ENCODE data around the gene GALNT2. TPM values are rescaled to one million over a fixed set of nuclear protein-coding genes. Genes with fewer than 3 reads are reported as not detected.

Gene GALNT2
- total RNA-seq, 2 donors from 2014 or later: 29.9 to 39.5 TPM

DNA sequence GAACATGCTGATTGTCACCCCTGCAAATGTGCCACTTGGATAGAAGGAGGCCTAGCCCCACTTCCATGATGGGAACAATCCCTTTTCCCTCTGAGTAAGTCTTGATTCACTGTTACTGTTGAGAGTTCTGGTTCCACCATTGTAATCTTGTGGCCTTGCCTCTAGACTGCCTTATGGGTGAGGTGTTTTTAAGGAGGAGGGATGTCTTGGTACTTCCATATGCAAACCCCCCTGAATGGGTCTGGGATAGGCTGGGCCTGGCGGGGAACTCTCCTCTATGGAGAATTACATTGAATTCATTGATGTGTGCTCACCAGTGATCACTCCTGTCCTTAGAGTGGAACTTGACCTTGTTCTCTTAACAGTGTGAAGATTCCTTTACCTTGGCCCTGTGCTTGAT, 5.8 kb downstream of the GALNT2 start:
- H3K4me1 ChIP-seq: peaks cover 0 to 33% of the 10 kb centered on the region in 2 donors
- H3K27me3 ChIP-seq: no peaks in the 10 kb centered on the region

GRCh38 chr1:230073371-230074035, 6.5 kb downstream of the GALNT2 start:
- Histone ChIP-seq H3K27ac (no peak overlapping the region), H3K4me1 (peaks cover 0 to 32% of the 10 kb centered on the region in 2 donors), H3K9me3 (no peaks in the 10 kb centered on the region), H3K27me3 (no peaks in the 10 kb centered on the region), H3K4me3 (no peak overlapping the region), H3K36me3 (no peaks in the 10 kb centered on the region)
- DNase-seq (ENCODE audit: low spot score): no peak
- no peak for TF ChIP-seq CTCF (IDR thresholded peaks at IDR 0.05)

More for the DNA sequence above, 5.8 kb downstream of the GALNT2 start:
- DNase-seq (ENCODE audit: low spot score): peak; percentile 46
- Histone ChIP-seq H3K27ac (no peak overlapping the region), H3K9me3 (no peaks in the 10 kb centered on the region), H3K4me3 (no peak overlapping the region), H3K36me3 (no peaks in the 10 kb centered on the region)
- no peak for TF ChIP-seq CTCF (IDR thresholded peaks at IDR 0.05)

- H3K36me3 ChIP-seq: no peaks in the 10 kb centered on the region
- no peaks in the 10 kb centered on the region for H3K9me3 ChIP-seq
- TF ChIP-seq CTCF (IDR thresholded peaks at IDR 0.05): no peak
- H3K27ac ChIP-seq: no peak overlapping the region
- H3K4me1 ChIP-seq: peaks cover 0 to 29% of the 10 kb centered on the region in 2 donors
- H3K4me3 ChIP-seq: no peak overlapping the region
- no peak for DNase-seq (ENCODE audit: low spot score)
- H3K27me3 ChIP-seq: no peaks in the 10 kb centered on the region
These were observed 7.2 kb downstream of the GALNT2 start for GRCh38 chr1:230074270-230074669.

GRCh38 chr1:230074762-230075161, 7.7 kb downstream of the GALNT2 start:
- Histone ChIP-seq H3K27ac (no peak overlapping the region), H3K4me3 (no peak overlapping the region), H3K9me3 (no peaks in the 10 kb centered on the region), H3K36me3 (no peaks in the 10 kb centered on the region), H3K27me3 (no peaks in the 10 kb centered on the region), H3K4me1 (peaks cover 0 to 33% of the 10 kb centered on the region in 2 donors)
- TF ChIP-seq CTCF (IDR thresholded peaks at IDR 0.05): no peak
- no peak for DNase-seq (ENCODE audit: low spot score)

GRCh38 chr1:230076121-230076520, 9.1 kb downstream of the GALNT2 start:
- H3K27ac ChIP-seq: no peak overlapping the region
- no peaks in the 10 kb centered on the region for H3K36me3 ChIP-seq
- no peak for TF ChIP-seq CTCF (IDR thresholded peaks at IDR 0.05)
- H3K27me3 ChIP-seq: no peaks in the 10 kb centered on the region
- H3K4me1 ChIP-seq: peaks cover 0 to 40% of the 10 kb centered on the region in 2 donors
- H3K4me3 ChIP-seq: no peak overlapping the region
- no peaks in the 10 kb centered on the region for H3K9me3 ChIP-seq
- no peak for DNase-seq (ENCODE audit: low spot score)

- no peaks in the 10 kb centered on the region for H3K36me3 ChIP-seq
- peaks cover 0 to 40% of the 10 kb centered on the region in 2 donors for H3K4me1 ChIP-seq
These were observed 10.0 kb downstream of the GALNT2 start for GRCh38 chr1:230077011-230077410.

More at GRCh38 chr1:230077011-230077410, 10.0 kb downstream of the GALNT2 start:
- no peaks in the 10 kb centered on the region for H3K9me3 ChIP-seq
- no peak for TF ChIP-seq CTCF (IDR thresholded peaks at IDR 0.05)
- no peak for DNase-seq (ENCODE audit: low spot score)
- H3K27ac ChIP-seq: no peak overlapping the region
- no peaks in the 10 kb centered on the region for H3K27me3 ChIP-seq
- no peak overlapping the region for H3K4me3 ChIP-seq
